Measurements from ENCODE around the gene C5.
"Not testable (repeated sequence)": the region's sequence is repeated elsewhere in the genome, so short reads cannot be mapped to it uniquely, and the experiment has no call there.

DNA sequence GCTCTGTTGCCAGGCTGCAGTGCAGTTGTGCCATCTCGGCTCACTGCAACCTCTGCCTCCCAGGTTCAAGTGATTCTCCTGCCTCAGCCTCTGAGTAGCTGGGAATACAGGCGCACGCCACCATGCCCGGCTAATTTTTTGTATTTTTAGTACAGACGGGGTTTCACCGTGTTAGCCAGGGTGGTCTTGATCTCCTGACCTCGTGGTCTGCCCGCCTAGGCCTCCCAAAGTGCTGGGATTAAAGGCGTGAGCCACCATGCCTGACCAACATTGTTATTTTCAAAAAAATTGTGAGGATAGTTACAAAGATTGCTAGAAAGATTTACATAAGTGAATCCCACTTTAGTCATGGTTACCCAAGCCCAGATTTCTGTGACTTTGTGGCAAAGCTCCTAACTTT, 78.6 kb downstream of the C5 start:
- TF ChIP-seq, protein P1, sequence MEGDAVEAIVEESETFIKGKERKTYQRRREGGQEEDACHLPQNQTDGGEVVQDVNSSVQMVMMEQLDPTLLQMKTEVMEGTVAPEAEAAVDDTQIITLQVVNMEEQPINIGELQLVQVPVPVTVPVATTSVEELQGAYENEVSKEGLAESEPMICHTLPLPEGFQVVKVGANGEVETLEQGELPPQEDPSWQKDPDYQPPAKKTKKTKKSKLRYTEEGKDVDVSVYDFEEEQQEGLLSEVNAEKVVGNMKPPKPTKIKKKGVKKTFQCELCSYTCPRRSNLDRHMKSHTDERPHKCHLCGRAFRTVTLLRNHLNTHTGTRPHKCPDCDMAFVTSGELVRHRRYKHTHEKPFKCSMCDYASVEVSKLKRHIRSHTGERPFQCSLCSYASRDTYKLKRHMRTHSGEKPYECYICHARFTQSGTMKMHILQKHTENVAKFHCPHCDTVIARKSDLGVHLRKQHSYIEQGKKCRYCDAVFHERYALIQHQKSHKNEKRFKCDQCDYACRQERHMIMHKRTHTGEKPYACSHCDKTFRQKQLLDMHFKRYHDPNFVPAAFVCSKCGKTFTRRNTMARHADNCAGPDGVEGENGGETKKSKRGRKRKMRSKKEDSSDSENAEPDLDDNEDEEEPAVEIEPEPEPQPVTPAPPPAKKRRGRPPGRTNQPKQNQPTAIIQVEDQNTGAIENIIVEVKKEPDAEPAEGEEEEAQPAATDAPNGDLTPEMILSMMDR (IDR thresholded peaks at IDR 0.05; ENCODE audit: insufficient read depth, low read length) = not testable (repeated sequence)
- TF ChIP-seq, protein P2, sequence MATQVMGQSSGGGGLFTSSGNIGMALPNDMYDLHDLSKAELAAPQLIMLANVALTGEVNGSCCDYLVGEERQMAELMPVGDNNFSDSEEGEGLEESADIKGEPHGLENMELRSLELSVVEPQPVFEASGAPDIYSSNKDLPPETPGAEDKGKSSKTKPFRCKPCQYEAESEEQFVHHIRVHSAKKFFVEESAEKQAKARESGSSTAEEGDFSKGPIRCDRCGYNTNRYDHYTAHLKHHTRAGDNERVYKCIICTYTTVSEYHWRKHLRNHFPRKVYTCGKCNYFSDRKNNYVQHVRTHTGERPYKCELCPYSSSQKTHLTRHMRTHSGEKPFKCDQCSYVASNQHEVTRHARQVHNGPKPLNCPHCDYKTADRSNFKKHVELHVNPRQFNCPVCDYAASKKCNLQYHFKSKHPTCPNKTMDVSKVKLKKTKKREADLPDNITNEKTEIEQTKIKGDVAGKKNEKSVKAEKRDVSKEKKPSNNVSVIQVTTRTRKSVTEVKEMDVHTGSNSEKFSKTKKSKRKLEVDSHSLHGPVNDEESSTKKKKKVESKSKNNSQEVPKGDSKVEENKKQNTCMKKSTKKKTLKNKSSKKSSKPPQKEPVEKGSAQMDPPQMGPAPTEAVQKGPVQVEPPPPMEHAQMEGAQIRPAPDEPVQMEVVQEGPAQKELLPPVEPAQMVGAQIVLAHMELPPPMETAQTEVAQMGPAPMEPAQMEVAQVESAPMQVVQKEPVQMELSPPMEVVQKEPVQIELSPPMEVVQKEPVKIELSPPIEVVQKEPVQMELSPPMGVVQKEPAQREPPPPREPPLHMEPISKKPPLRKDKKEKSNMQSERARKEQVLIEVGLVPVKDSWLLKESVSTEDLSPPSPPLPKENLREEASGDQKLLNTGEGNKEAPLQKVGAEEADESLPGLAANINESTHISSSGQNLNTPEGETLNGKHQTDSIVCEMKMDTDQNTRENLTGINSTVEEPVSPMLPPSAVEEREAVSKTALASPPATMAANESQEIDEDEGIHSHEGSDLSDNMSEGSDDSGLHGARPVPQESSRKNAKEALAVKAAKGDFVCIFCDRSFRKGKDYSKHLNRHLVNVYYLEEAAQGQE (IDR thresholded peaks at IDR 0.05; ENCODE audit: insufficient replicate concordance, low read depth) = not testable (repeated sequence)
- not testable (repeated sequence) for TF ChIP-seq SPI1 (IDR thresholded peaks at IDR 0.05; ENCODE audit: borderline replicate concordance, low read depth)
